Vagina (tissue), 2 donors: ENCODE measurements around the gene IER5L.

Experiments used
- POLR2A ChIP-seq, 2 donors: fragments of 450-650 bp; IDR thresholded peaks; one replicate each; pipeline ENCODE4 v1.6.1; 2017; ENCODE audit warnings: antibody characterized with exemption in 2 of 2, mild to moderate bottlenecking in 2 of 2, moderate library complexity in 2 of 2
- POLR2AphosphoS5 ChIP-seq, 2 donors: sonication (generic); formaldehyde crosslinking; IDR thresholded peaks; one replicate each; pipeline ENCODE4 v1.9.0; 2017; ENCODE audit warnings: antibody characterized with exemption in 2 of 2, mild to moderate bottlenecking in 2 of 2, low read depth in 1 of 2; ENCODE audit not compliant: insufficient read depth in 1 of 2
- TF ChIP-seq, protein P1 (sequence below), 3 experiments: fragments of 450-650 bp in 2 of 3; fragments of 200-600 bp in 1 of 3; sonication (generic) in 1 of 3; IDR thresholded peaks; one replicate each; pipeline ENCODE4 v1.5.1; 2017 to 2019; ENCODE audit warnings: antibody characterized with exemption in 3 of 3, mild to moderate bottlenecking in 2 of 3, moderate library complexity in 2 of 3

DNA sequence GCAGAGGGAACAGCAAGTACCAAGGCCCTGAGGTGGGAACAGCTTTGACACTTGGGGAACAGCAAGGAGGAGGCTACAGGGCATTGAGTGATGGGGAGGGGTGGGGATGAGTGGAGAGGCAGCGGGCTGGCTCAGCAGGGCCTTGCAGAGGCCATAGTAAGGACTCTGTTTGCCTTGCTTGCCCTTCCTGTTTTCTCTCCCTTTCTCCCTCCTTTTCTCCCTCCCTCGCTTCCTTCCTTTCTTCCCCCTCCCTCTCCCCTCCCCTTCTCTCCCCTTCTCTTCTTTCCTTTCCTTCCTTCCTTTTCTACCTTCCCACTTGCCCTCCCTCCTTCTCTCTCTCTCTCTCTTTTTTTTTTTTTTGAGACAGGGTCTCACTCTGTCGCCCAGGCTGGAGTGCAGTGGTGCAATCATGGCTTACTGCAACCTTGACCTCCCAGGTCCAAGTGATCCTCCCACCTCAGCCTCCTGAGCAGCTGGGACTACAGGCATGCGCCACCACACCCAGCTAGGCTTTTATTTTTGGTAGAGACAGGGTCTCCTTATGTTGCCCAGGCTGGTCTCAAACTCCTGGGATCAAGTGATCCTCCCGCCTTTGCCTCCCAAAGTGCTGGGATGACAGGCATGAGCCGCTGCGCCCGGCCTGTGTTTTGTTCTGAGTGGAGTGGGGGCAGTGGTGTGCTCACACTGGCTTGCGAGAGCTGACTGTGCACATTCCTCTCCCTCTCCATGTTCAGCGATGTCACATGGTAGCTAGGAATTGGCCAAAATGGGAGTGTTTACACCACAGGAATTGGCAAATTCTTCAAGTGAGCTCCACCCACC is 17.1 kb downstream of the IER5L start:
- TF ChIP-seq, protein P1, sequence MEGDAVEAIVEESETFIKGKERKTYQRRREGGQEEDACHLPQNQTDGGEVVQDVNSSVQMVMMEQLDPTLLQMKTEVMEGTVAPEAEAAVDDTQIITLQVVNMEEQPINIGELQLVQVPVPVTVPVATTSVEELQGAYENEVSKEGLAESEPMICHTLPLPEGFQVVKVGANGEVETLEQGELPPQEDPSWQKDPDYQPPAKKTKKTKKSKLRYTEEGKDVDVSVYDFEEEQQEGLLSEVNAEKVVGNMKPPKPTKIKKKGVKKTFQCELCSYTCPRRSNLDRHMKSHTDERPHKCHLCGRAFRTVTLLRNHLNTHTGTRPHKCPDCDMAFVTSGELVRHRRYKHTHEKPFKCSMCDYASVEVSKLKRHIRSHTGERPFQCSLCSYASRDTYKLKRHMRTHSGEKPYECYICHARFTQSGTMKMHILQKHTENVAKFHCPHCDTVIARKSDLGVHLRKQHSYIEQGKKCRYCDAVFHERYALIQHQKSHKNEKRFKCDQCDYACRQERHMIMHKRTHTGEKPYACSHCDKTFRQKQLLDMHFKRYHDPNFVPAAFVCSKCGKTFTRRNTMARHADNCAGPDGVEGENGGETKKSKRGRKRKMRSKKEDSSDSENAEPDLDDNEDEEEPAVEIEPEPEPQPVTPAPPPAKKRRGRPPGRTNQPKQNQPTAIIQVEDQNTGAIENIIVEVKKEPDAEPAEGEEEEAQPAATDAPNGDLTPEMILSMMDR (IDR thresholded peaks at IDR 0.05), result no peak
- no peak for TF ChIP-seq POLR2AphosphoS5 (IDR thresholded peaks at IDR 0.05; ENCODE audit: insufficient read depth in 1 of 2, low read depth in 1 of 2)
- no peak for TF ChIP-seq POLR2A (IDR thresholded peaks at IDR 0.05)
